ENCODE measurements around the gene BACH1.

Gene BACH1

GRCh38 chr21:29379517-29380054 is 80.9 kb downstream of the BACH1 start:
- DNase-seq (ENCODE audit: low read depth): no peak

GRCh38 chr21:29382030-29382654 is 83.4 kb downstream of the BACH1 start:
- no peak for DNase-seq (ENCODE audit: low read depth)

- DNase-seq (ENCODE audit: low read depth): no peak
These were observed 86.1 kb downstream of the BACH1 start for GRCh38 chr21:29384683-29385359.

GRCh38 chr21:29385934-29386520 is 87.3 kb downstream of the BACH1 start:
- no peak for DNase-seq (ENCODE audit: low read depth)

GRCh38 chr21:29386803-29387202 is 88.1 kb downstream of the BACH1 start:
- DNase-seq (ENCODE audit: low read depth): no peak

GRCh38 chr21:29387598-29387997 is 88.9 kb downstream of the BACH1 start:
- DNase-seq (ENCODE audit: low read depth): no peak

- DNase-seq (ENCODE audit: low read depth): no peak
These were observed 90.4 kb downstream of the BACH1 start for GRCh38 chr21:29389136-29389535.

- DNase-seq (ENCODE audit: low read depth): no peak
These were observed 92.1 kb downstream of the BACH1 start for GRCh38 chr21:29390778-29391177.

GRCh38 chr21:29394051-29394450 is 95.3 kb downstream of the BACH1 start:
- DNase-seq (ENCODE audit: low read depth): no peak

Measured in stromal cell of bone marrow (primary cell).